A673 (cell line): Measurements from ENCODE around the gene ZFPL1. TPM values are rescaled to one million over a fixed set of nuclear protein-coding genes. Genes with fewer than 3 reads are reported as not detected.

Experiments used
- BruUV-seq: library from RNA; stranded (reverse); fragments of 400-500 nt; replicated peaks from 2 replicates; lab custom pipeline; 2021; lab: Mats Ljungman, UMichigan
- CTCF ChIA-PET: fragments of 300-600 bp; sonication (Branson Sonifier 250); formaldehyde crosslinking; loops from one replicate; lab custom pipeline; 2022; ENCODE audit warnings: antibody characterized with exemption; lab: Charles Lee
- POLR2A ChIA-PET: fragments of 300-600 bp; sonication (Branson Sonifier 250); formaldehyde crosslinking; loops from one replicate; lab custom pipeline; 2022; ENCODE audit warnings: antibody characterized with exemption; ENCODE audit not compliant: low non-redundant PET; lab: Charles Lee
- DNase-seq: peaks from one replicate; pipeline ENCODE4 v3.0.0-alpha.2; 2015; ENCODE audit warnings: low spot score
- H3K27ac ChIP-seq: fragments of 200-600 bp; sonication (generic); 2 replicates; pipeline ENCODE4 v1.5.1; 2016; ENCODE audit warnings: mixed run types, low read depth, mild to moderate bottlenecking, mixed read lengths, antibody characterized with exemption, low read length; ENCODE audit not compliant: poor library complexity, severe bottlenecking
- H3K27me3 ChIP-seq: fragments of 200-600 bp; sonication (generic); replicated peaks from 2 replicates; pipeline ENCODE4 v1.6.1; 2017; ENCODE audit warnings: mixed run types, low read depth, mild to moderate bottlenecking, mixed read lengths, antibody characterized with exemption, low read length; ENCODE audit not compliant: insufficient read depth, poor library complexity
- H3K36me3 ChIP-seq: fragments of 200-600 bp; sonication (generic); 2 replicates; pipeline ENCODE4 v1.6.1; 2016; ENCODE audit warnings: mixed run types, mild to moderate bottlenecking, mixed read lengths, antibody characterized with exemption, low read length; ENCODE audit not compliant: insufficient read depth, poor library complexity, severe bottlenecking
- H3K4me1 ChIP-seq: fragments of 200-600 bp; sonication (generic); 2 replicates; pipeline ENCODE4 v1.6.1; 2017; ENCODE audit warnings: mixed run types, mild to moderate bottlenecking, mixed read lengths, antibody characterized with exemption, low read length; ENCODE audit not compliant: insufficient read depth, poor library complexity, severe bottlenecking
- H3K4me3 ChIP-seq: fragments of 200-600 bp; sonication (generic); 2 replicates; pipeline ENCODE4 v1.5.1; 2016; ENCODE audit warnings: low read depth, mixed run types, mild to moderate bottlenecking, mixed read lengths, low read length; ENCODE audit not compliant: poor library complexity, severe bottlenecking
- H3K9me3 ChIP-seq: fragments of 200-600 bp; sonication (generic); 2 replicates; pipeline ENCODE4 v1.6.1; 2016; ENCODE audit warnings: mixed run types, low read depth, mild to moderate bottlenecking, mixed read lengths, antibody characterized with exemption, low read length; ENCODE audit not compliant: poor library complexity, severe bottlenecking
- EZH2 ChIP-seq: fragments of 200-600 bp; sonication (generic); IDR thresholded peaks from 2 replicates; pipeline ENCODE4 v1.6.1; 2017; ENCODE audit warnings: borderline replicate concordance, low read depth, mild to moderate bottlenecking, mixed read lengths, antibody characterized with exemption, low read length; ENCODE audit not compliant: poor library complexity, severe bottlenecking
- intact Hi-C: fragments of 100-400 bp; cut with micrococcal nuclease; formaldehyde crosslinking; loops from one replicate; pipeline ENCODE4 v1.10.0; 2022; ENCODE audit not compliant: unreplicated experiment
- total RNA-seq: library from RNA; stranded (reverse); gene quantifications from 2 replicates; pipeline ENCODE4 v1.2.3, GENCODE V29; 2021
- TF ChIP-seq, protein P1 (sequence below): fragments of 300-800, 200-600 bp; sonication (generic); conservative IDR thresholded peaks from 2 replicates; pipeline ENCODE4 v1.5.1; 2017; ENCODE audit warnings: low read depth, mild to moderate bottlenecking, antibody characterized with exemption, low read length, moderate library complexity, mixed read lengths

The ZFPL1 gene
- total RNA-seq, 1 experiment from 2014 or later = 46.6 TPM

GRCh38 chr11:65120831-65121230, 36.8 kb downstream of the ZFPL1 start:
- Histone ChIP-seq H3K27ac (peak overlapping the region; percentile 83), H3K4me1 (peaks cover 19% of the 10 kb centered on the region), H3K27me3 (no peaks in the 10 kb centered on the region), H3K9me3 (no peaks in the 10 kb centered on the region), H3K4me3 (peak overlapping the region; percentile 89), H3K36me3 (peaks cover 55% of the 10 kb centered on the region)
- no peak for DNase-seq
- TF ChIP-seq, protein P1, sequence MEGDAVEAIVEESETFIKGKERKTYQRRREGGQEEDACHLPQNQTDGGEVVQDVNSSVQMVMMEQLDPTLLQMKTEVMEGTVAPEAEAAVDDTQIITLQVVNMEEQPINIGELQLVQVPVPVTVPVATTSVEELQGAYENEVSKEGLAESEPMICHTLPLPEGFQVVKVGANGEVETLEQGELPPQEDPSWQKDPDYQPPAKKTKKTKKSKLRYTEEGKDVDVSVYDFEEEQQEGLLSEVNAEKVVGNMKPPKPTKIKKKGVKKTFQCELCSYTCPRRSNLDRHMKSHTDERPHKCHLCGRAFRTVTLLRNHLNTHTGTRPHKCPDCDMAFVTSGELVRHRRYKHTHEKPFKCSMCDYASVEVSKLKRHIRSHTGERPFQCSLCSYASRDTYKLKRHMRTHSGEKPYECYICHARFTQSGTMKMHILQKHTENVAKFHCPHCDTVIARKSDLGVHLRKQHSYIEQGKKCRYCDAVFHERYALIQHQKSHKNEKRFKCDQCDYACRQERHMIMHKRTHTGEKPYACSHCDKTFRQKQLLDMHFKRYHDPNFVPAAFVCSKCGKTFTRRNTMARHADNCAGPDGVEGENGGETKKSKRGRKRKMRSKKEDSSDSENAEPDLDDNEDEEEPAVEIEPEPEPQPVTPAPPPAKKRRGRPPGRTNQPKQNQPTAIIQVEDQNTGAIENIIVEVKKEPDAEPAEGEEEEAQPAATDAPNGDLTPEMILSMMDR = no peak
- TF ChIP-seq EZH2 = no peak
- ChIA-PET POLR2A (no interaction called here), CTCF (no interaction called here)
- intact Hi-C loops = no loop called here
- no TSS peak for BruUV-seq

GRCh38 chr11:65121447-65121864, 37.4 kb downstream of the ZFPL1 start:
- Histone ChIP-seq H3K4me1 (peaks cover 13% of the 10 kb centered on the region), H3K27ac (peak overlapping the region; percentile 83), H3K36me3 (peaks cover 55% of the 10 kb centered on the region), H3K4me3 (peak overlapping the region; percentile 89), H3K9me3 (no peaks in the 10 kb centered on the region), H3K27me3 (no peaks in the 10 kb centered on the region)
- no peak for DNase-seq
- no peak for TF ChIP-seq EZH2
- TF ChIP-seq, protein P1 = no peak
- ChIA-PET CTCF (interaction anchor here (0.6 to 1.4 kb wide), 5 partner anchors 9 to 277 kb away, joined by 3 to 11 read pairs (median 3); partner anchors contain the start of genes CDC42BPG and TM7SF2), POLR2A (interaction anchor here (0.9 to 1.1 kb wide), 2 partner anchors 13 to 804 kb away, joined by 3 to 6 read pairs; partner anchors contain the start of genes PRDX5 and TRMT112)
- BruUV-seq = no TSS peak
- intact Hi-C loops = no loop called here

DNA sequence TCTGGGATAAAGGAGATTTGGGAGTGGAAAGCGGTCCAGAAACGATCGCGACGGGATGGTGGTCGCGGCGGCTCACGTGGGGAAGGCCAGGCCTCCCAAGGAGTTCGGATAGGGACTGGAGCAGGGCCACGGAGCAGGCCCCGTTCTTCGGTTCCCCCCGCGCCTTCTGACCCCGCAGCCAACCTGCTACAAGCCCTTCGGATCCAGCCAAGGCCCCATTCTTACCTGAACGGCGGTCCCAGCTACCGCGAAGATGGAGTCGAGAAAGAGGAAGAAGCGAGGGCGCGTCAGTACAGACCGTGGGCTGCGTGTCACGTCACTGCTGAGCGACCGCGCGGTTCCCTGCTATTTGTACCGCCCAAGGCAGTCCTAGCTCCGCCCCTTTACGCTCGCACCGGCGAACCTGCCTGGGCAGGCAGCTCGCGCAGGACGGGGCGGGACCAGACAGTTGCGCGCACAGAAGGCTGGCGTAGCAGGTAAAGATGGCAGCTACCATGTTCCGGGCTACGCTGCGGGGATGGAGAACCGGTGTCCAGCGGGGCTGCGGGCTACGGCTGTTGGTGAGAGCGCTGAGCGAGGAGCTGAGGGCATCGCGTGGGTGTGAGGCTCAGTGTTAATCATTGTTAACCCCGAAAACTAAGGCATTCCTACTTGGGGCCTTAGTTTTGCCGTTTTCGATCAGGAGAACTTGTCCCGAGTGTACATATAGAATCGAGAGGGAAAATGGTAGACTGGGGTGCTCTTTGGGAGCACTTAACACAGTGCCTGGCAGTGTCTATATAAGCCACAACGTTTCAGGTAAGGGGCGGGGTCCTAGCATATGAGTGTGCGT, 38.1 kb downstream of the ZFPL1 start, which contains the start of the genes FAU and MRPL49:
FAU (minus strand) TSS at position 270 of the 832 bp plus-strand sequence. CDS start 321 bp downstream, outside the sequence.
MRPL49 (plus strand) TSS at position 457 of the 832 bp plus-strand sequence; CDS start at position 483, 26 bp downstream.
- H3K9me3 ChIP-seq = no peaks in the 10 kb centered on the region
- intact Hi-C loops = no loop called here

More for the DNA sequence above, 38.1 kb downstream of the ZFPL1 start, which contains the start of the genes FAU and MRPL49:
- Histone ChIP-seq H3K27me3 (no peaks in the 10 kb centered on the region), H3K4me3 (peak within 1 kb of the TSS; percentile 89), H3K4me1 (peaks cover 10% of the 10 kb centered on the region), H3K27ac (peak within 1 kb of the TSS; percentile 83), H3K36me3 (peaks cover 61% of the 10 kb centered on the region)
- TSS peak; percentile 76 for BruUV-seq
- ChIA-PET CTCF (interaction anchor here (0.6 to 1.4 kb wide), 9 partner anchors 9 to 311 kb away, joined by 3 to 11 read pairs (median 3); partner anchors contain the start of genes CDC42BPG and TM7SF2), POLR2A (interaction anchor here (0.6 to 1.1 kb wide), 3 partner anchors 10 to 804 kb away, joined by 3 to 6 read pairs (median 4); partner anchors contain the start of genes PRDX5, TM7SF2 and TRMT112)
- TF ChIP-seq, protein P1 = no peak
- no peak for TF ChIP-seq EZH2
- DNase-seq = peak; percentile 100
